HG03521 (cell line): ENCODE results near the gene WDR86.

ENCODE experiments used
- ATAC-seq: cut with Tn5 transposase; IDR thresholded peaks from one replicate; pipeline ENCODE4 v1.9.1; 2021; ENCODE audit warnings: mild to moderate bottlenecking, moderate library complexity; ENCODE audit not compliant: unreplicated experiment

WDR86 gene

DNA sequence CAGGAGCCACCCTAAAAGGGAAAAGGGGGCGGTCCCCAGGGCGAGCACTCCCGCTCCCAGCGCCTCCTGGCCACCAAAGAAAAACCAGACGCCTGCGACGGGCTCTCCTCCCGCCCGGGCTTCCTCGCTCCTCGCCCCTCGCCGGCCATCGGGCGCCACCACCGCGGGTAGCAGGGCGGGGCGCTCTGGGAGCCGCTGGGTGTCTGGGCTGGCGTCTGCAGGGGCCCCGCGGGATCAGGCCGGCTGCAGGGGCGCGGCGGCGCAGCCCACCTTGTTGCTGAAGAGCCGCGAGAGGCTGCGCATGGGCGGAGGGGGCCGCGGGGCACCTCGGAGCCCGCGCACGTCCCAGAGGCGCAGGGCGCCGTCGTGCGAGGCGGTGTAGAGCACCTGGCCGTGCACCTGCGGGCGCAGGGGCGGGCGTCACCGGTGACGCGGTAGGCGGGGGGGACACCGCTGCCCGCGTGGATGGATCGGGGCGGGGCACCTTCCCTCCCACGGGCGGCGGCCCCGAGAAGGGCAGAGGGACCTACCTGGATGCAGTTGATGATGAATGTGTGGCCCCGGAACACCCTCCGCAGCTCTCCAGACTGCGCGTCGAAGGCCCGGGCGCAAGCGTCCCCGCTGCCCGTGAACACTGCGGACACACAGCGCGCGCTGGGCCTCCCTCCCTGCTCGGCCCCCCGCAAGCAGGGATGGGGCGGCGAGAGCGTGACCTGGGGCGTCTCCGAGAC lies 28.3 kb downstream of the WDR86 start:
- ATAC-seq, result peak; percentile 37

DNA sequence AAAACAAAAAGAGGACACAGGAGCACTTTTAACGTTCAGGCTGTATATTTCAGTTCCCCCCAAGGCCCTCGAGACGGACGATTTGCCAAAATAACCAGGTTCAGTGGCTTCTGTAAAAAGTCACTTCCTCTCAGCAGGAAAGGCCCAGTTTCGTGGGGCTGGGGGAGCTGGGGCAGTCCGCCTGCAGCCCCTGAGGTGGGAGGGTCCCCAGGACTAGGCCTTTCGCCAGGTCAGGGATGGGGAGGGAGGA lies 28.8 kb downstream of the WDR86 start:
- ATAC-seq, result no peak

DNA sequence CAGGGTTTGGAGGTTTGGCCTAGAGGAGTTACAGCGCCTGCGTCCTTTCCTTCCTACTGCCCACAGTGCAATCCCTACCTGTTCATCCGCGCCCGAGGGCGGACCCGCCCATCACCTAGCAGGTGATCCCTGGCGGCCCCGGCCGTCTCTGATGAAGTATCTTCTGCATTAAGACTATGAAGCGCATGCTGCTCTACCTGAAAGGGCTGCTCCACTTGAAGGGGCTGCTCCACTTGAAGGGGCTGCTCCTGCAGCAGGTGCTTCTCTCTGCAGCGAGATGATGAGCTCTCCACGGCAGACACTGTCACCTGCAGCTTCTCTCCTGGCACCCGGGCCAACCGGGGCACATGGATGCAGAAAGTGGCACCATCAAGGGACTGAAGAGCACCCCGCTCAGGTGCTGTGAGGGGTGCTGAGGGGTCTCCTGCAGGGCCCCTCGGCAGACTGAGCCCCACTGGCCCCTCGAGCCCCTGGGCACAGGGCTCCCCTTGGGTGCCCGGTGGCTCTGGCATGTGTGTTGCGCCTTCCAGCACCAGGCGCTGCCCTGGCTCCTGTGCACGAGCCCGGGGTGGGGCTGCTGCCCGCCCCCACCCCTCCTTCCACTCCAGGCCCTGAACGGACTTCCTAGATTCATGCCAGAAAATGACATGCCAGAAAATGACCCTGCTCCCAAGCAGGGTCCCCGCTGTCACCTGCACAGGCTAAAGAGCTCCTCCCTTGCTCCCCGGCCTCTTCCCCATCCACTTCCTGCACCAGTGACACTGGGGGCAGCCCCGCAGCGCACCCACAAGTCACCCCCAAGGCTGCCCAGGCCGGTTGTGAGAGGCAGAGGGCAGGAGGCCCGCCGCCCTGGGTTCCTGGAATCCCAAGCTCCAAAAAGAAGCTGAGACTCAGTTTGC lies 29.4 kb downstream of the WDR86 start:
- no peak for ATAC-seq

DNA sequence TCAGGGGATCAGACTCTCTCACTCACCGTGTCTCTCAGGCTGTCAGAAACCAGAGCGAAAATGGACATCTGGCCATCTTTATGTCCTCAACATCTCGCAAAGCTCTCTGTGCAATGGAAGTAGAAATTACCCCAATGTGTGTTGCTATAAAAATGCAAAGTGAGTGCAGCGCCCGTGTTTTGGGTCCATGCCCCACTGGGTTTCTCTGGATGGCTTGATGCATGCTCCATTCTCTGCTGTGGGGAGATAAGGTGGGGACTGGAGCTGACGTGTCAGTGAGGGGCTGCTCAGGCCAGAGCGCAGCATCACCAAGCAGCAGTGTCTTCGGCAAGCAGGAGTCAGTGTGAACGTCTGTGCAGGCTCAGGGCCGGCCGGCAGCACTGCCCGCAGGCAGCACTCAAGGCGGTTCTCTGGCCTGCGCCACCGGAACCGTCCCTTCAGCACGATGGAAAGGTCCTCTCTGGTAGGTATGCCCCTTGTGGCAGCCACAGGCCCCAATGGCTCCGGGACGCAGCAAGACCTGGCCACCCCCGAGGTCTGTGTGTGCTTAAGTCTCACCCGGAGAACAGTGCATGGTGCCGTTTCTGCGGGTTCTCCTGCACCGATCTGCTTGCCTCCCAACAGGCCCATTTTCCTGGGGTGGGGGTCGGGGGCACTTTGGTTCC lies 30.2 kb downstream of the WDR86 start:
- ATAC-seq, result no peak

DNA sequence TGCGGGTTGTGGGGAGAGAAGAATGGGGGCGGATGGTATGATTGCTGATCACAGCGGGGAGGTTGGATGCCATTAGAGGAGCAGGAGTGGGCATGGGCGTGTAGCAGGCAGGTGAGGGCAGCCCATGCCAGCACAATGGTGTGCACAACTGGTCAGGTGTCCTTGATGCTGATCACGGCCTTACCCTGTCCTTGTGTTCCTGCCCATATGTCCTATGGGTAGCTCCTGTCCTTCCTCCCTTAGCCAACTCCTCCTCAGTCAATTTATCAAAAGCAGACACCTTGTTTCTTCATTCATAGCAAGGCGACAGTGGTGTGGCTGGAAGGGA lies 30.7 kb downstream of the WDR86 start:
- ATAC-seq, result no peak

DNA sequence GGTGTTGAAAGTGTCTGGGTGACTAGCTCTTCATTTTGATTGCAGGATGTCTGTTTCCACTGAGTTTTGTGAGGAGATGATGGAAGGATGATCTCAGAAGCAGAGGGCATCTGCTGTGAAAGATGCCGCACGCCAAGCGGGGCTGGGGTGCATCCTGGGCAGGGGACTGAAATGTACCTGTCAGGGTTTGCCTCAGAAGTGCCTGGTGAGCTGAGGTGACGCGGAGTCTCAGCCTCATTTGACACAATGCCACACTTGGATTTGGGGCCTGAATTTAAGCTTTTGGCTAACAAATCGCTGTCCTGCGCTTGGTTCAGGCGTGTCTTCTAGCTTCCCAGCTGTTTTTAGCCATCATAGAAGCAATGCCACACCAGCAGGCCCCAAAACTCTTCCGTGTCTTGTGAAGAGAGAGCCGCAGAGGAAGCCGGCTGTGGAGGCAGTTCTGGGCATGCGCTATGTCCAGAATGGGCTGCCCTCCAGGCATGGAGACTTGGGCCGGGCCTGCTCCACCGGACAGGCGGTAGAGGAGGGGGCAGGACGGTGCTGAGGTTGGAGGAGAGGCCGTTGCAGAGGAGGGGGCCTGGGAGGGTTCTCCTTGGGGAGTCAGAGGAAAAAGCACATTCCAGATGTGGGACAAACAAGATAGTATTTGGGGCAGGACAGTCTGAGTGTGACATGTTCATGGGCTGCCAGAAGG lies 31.2 kb downstream of the WDR86 start:
- no peak for ATAC-seq

DNA sequence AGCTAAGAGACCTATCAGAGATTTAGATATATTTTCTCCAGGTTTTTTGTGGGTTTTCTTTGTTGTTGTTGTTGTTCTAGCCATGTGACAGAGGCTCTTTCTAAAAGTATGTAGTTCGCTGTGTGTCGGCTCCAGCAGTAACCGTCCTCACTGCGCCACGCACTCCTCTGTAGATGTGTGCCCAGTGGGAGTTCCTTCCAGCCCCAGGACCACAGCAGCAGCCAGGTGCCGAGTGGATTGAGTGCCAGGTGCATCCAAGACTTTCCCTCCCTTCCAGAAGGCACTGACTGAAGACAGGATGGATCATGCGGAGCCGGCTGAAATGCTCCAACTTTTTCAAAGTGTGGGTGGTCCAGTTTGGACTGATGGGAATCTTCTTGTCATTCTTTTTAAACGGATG lies 31.8 kb downstream of the WDR86 start:
- no peak for ATAC-seq

DNA sequence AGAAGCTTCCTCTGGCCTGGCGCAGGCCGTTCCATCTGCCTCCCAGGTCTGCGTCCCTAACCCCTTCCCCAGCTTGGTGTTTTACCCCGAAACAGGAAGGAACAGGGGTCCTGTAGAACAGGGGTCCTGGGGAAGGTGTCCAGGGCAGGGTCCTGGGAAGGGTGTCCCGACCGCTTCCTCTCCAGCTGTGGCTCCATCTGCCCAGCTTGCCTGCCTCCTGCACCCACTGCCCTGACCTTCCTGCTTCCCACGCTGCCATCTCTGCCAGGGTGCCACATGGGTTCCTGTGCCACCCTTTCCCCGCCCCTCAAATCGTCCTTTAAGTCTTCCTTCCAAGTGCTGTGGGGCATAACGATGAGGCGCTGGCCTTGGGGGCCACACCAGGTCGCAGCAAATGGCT lies 32.4 kb downstream of the WDR86 start:
- no peak for ATAC-seq

DNA sequence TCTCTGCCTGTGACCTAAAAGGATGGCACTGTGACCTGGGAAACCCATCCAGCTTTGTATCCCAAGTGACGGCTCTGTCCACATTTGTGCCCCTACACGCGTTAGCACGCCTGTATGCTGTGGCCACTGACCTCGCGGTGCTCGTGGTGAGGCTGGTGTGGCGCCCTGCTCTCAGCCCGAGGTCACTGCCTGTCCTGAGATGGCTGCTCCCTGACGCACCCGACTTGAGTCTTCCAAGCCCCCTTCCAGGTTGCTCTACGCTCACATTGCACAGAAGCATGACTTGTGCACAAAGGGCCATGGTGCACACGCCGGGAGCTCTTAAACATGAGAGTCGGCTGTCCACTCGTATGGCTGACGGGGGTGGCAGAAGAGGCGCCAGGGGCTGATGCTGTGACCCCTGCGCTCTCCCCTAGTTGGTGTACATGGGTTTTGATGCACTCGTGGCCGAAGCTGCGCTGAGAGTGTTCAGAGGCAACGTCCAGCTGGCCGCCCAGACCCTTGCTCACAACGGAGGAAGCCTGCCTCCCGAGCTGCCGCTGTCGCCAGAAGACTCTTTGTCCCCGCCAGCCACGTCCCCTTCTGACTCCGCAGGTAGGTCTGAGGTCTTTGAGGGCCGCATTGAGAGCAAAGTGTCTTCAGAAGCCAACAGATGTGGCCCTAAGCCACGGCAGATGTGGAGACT lies 33.5 kb downstream of the WDR86 start:
- no peak for ATAC-seq

DNA sequence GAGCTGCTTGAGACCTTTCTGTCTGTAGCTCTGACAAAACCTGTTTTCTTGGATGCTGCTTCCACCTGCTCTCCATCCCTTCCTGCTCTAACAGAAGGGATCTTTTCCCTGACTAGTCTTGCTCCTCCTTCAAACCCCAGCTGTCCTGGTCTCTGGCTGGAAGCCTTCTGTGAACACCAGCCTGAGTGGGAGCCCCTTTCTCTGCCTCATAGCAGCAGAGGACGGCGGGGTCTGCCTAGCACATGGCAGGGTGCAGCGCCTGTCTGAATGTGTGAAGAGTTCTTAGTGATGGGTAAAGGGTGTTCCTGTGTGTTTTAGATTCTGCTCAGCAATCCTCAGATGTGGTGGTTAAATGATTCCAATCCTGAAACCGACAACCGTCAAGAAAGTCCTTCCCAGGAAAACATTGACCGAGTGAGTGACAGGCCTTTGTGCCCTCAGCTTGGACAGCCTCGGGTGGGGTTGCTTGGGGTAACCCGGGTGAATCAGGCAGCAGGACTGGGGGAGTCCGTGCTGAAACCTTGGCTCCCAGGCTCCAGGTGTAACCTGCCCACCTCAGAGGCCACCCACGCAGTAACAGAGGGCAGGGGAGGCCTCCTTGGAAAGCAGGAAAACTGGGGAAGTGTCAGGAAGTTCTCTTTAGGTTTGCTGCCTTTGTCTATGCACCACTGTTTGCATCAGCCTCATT lies 34.2 kb downstream of the WDR86 start:
- ATAC-seq, result no peak

DNA sequence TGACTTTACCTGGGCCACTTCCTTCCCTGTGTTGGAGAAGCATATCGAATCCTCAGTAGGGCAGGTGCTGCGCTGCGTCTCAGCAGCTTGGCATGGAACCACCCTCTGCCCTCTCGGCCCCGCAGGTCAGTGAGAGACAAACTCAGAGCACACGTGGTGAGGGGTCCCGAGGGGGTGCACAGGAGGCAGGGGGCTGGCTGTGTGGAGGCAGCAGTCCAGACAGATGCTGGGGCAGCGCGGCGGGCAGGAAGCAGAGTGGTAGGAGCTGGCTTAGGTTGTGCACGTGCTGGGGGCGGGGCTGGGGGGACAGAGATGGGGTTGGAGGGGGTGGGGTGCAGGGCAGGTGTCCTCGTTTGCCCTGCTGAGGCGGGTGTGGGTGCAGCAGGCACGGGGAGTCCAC lies 35.1 kb downstream of the WDR86 start:
- ATAC-seq, result no peak

DNA sequence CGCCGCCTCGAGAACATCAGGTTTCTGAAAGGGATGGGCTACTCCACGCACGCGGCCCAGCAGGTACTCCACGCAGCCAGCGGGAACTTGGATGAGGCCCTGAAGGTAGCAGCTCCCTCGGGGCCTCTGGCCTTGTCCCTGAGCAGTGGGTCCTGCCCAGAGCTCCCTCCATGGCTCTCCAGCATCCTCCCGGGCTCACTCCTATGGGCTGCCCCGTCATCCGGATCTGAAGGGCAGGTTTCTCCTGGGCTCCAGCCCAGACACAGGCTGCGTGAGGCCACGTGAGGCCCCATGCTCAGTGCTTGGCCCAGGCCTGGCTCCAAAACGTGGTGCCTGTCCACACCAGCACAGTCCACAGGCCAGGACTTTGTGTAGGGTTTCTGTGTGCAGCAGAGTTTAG lies 35.7 kb downstream of the WDR86 start:
- no peak for ATAC-seq

DNA sequence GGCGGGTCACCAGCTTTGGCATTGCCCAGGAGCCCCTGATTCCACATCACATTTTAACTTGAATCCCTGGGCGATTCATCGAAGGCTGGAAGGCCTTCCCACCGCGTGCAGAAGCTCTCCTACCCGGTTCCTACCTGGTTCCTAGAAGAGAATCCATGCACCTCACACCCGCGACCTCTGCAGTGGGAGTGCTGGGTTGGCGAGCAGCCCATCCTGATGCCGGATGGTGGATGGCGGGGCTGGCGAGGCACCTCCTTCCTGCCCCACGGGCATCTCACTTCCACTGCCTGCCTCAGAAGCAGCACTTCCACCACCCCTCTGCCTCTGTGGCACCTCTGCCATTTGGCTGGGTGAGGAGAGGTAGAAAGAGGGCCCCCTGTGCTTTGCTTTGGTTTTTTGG lies 36.2 kb downstream of the WDR86 start:
- no peak for ATAC-seq

DNA sequence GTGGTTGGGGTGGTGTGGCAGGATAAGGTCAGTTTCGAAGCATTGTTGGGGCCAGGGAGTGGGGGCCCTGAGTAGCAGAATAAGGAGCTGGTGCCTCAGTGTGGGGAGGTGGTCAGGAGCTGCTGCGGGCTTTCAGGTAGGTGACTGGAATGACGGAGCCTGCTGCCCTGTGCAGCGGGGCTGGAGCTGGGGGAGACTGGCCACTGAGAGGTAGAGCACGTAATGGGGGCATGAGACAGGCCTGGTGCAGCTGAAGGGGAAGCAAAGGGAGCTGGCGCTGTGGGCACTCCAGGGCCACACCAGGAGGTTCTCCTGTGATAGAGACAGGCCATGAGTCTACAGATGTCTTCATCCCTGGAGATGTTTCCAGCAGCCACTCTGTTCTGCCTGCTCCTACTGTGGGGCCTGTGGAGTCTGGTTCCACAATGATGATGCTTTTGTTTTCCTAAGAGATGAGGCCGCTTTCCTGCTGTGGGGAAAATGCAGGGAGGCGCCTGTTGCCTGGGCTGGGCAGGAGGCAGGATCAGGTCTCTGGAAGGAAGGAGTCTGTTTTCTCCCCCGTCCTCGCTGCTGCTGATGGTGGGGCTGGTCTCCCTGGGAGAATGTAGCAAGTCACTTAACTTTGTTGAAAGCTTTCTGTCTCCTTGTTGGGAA lies 37.1 kb downstream of the WDR86 start:
- no peak for ATAC-seq

DNA sequence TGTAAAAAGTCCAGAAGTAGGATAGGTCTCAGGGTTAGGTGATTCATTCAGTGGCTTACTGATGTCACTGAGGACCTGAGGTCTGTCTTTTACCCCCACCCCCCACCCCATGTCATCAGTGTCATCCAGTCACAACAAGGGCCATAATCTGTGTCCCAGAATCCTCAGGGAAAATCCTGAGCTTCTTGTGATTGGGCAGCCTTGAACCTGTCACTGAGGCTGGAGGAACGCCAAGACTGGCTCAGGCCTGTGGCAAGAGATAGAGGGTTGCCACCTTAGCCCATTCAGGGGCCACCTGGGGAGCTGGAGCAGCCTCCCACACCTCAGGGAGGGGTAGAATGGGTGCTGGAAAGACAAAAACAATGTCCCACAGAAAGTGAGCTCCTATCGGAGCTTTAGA lies 38.6 kb downstream of the WDR86 start:
- ATAC-seq, result no peak

DNA sequence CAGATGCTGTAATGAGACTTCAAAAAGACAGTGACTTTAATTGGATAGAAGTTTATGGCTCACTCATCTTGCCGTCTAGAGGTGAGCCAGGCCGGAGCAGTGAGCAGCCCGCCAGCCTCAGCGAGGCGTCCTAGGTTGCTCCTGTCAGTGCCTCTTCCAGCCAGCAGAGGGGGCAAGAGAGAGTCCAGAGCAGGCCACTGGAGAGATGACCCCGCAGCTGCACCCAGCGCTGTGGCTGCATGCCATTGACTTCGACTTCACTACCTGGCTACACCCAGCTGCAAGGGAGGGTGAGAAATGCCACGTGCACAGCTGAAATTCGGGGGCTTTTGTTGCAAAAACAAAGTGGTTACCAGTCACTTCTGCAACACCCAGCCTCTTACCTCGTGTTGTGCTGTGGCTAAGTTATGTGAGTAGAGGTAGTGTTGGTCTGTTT lies 41.7 kb downstream of the WDR86 start:
- peak; percentile 70 for ATAC-seq

DNA sequence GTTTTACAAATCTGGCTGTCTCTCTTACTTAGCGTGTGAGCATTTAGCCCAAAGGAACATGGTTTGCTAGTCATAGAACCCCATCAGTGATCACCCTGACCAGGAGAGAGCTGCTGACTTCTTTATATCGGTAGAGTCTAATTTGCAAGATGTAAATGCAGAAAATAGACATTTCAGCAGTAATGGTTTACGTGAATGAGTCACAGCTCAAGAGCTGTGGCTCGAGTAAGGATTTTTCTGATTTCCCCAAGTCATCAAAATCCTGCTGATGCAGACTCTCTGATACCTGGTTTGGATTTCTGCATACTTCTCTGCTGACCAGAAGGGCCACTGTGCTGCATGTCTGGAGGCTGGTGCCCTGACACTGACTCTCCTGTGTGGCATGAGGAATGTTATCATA lies 42.6 kb downstream of the WDR86 start:
- ATAC-seq, result no peak

DNA sequence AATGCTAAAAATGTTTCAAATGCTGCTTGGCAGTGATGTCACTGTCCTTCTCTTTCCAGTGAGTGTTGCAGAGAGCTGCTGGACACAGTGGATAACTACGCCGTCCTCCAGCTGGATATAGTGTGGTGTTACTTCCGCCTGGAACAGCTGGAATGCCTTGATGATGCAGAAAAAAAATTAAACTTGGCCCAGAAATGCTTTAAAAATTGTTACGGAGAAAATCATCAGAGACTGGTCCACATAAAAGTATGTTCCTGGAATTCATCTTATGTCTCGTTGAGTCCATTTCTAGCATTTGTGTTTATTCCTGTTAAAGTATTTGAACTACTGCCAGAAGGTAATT lies 43.0 kb downstream of the WDR86 start:
- ATAC-seq, result no peak

DNA sequence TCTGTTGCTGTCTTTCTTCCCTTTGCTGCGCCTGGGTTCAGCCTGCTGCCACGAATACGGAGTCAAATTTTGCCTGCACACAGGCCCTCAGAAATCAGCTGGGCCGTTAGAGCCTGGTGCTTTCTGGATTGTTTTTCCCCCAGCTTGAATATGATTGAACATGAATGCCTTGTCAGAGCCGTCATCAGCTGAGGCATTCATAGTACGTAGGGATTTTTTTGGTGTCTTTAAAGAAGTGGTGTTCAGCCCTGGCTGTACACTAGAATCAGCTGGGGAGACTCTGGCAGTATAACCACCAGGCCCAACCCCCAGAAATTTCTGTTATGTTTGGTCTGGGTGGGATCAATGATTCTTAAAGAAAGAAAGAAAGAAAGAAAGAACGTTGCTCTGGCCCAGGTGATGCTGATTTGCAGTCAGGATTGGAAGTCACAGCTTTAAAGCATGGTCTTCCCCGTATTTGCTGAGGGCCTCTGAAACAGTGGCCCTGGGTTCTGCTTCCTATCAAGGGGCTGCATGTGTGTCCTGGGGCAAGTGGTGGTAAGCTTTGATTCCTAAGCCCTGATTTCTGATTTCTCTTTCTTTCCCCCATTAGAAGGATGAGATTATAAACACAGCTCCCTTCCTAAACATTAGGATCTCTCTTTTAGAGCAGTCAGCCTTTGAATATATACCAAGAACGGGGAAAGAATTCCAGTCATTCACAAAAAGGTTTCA lies 43.5 kb downstream of the WDR86 start:
- no peak for ATAC-seq
